A549 (cell line): ENCODE data around the gene CD3G. TPM values are rescaled to one million over a fixed set of nuclear protein-coding genes. Genes with fewer than 3 reads are reported as not detected.

ENCODE experiments used
- ATAC-seq, 2 experiments: fragments of 200-7000 bp in 1 of 2; fragments of >200 bp in 1 of 2; cut with Nextera tagmentation in 1 of 2; cut with Tn5 transposase in 1 of 2; 3 replicates each; pipeline versions ENCODE4 v1.8.0 to v1.9.1; 2018 to 2020; ENCODE audit warnings: mild to moderate bottlenecking in 1 of 2, moderate library complexity in 1 of 2
- CTCF ChIA-PET: fragments of 300-600 bp; sonication (Branson Sonifier 250); formaldehyde crosslinking; extraction: SDS; loops from one replicate; lab custom pipeline; 2021; ENCODE audit warnings: antibody characterized with exemption, inconsistent platforms; lab: Yijun Ruan, JAX
- POLR2A ChIA-PET: fragments of 350-600 bp; formaldehyde crosslinking; extraction: SDS; loops from one replicate; lab custom pipeline; 2021; ENCODE audit warnings: antibody characterized with exemption, inconsistent platforms; lab: Yijun Ruan, JAX
- DNase-seq, 2 experiments: peaks; one replicate each; pipeline versions ENCODE4 v3.0.0 to v3.0.0-alpha.2; 2011 to 2016; ENCODE audit warnings: low read depth in 1 of 2, low spot score in 1 of 2
- FAIRE-seq: peaks from 2 replicates; lab custom pipeline; 2011; peaks lifted over from hg19 to GRCh38; lab: Jason Lieb, UNC
- H3K27ac ChIP-seq, 2 experiments: fragments of >200 bp; sonication (Bioruptor Twin); formaldehyde crosslinking; 3 replicates each; pipeline ENCODE4 v1.5.1; 2016 to 2017
- H3K4me1 ChIP-seq: fragments of >200 bp; sonication (Bioruptor Twin); formaldehyde crosslinking; 3 replicates; pipeline ENCODE4 v1.6.1; 2016
- H3K4me2 ChIP-seq: fragments of >200 bp; sonication (Bioruptor Twin); formaldehyde crosslinking; 3 replicates; pipeline ENCODE4 v1.6.1; 2016
- H3K4me3 ChIP-seq: fragments of >200 bp; sonication (Bioruptor Twin); formaldehyde crosslinking; 3 replicates; pipeline ENCODE4 v1.5.1; 2016
- H3K9me3 ChIP-seq: fragments of >200 bp; sonication (Bioruptor Twin); formaldehyde crosslinking; 3 replicates; pipeline ENCODE4 v1.6.1; 2016
- BCL3 ChIP-seq: fragments of >200 bp; sonication (Bioruptor Twin); formaldehyde crosslinking; IDR thresholded peaks from 3 replicates; pipeline ENCODE4 v1.6.1; 2016
- CEBPB ChIP-seq, 2 experiments: fragments of >200 bp in 1 of 2; sonication (Bioruptor Twin) in 1 of 2; formaldehyde crosslinking in 1 of 2; IDR thresholded peaks; 2 replicates each; pipeline ENCODE4 v1.6.1; 2012 to 2016
- CHD2 ChIP-seq: fragments of 150-350 bp; IDR thresholded peaks from 2 replicates; pipeline ENCODE4 v1.6.1; 2014; ENCODE audit warnings: low read length; ENCODE audit not compliant: partially characterized antibody
- CHD4 ChIP-seq: fragments of 200-600 bp; sonication (generic); IDR thresholded peaks from 2 replicates; pipeline ENCODE4 v1.6.1; 2016; ENCODE audit warnings: antibody characterized with exemption, mild to moderate bottlenecking, borderline replicate concordance
- E2F6 ChIP-seq: IDR thresholded peaks from 2 replicates; pipeline ENCODE4 v1.6.1; 2012; ENCODE audit warnings: low read depth, borderline replicate concordance
- EHMT2 ChIP-seq: fragments of 200-600 bp; sonication (generic); IDR thresholded peaks from 2 replicates; pipeline ENCODE4 v1.6.1; 2016; ENCODE audit warnings: antibody characterized with exemption, low read depth, mild to moderate bottlenecking, moderate library complexity
- ELK1 ChIP-seq: fragments of 150-350 bp; IDR thresholded peaks from 2 replicates; pipeline ENCODE4 v1.6.1; 2014; ENCODE audit warnings: low read depth, mild to moderate bottlenecking, low read length
- EP300 ChIP-seq, 2 experiments: fragments of >200 bp; sonication (Bioruptor Twin); formaldehyde crosslinking; IDR thresholded peaks; 2 replicates in 1 of 2; 3 replicates in 1 of 2; pipeline ENCODE4 v1.6.1; 2016 to 2017
- FOSL2 ChIP-seq, 2 experiments: fragments of 450-650 bp in 1 of 2; fragments of >200 bp in 1 of 2; sonication (Bioruptor Twin) in 1 of 2; formaldehyde crosslinking; IDR thresholded peaks; 2 replicates each; pipeline versions ENCODE4 v1.5.0 to v1.6.1; 2016 to 2020; ENCODE audit warnings: mild to moderate bottlenecking in 1 of 2, moderate library complexity in 1 of 2
- HDAC2 ChIP-seq: fragments of 200-600 bp; sonication (generic); IDR thresholded peaks from 2 replicates; pipeline ENCODE4 v1.6.1; 2016
- HOXB13 ChIP-seq: fragments of 250-450 bp; sonication (Bioruptor Pico); IDR thresholded peaks from 2 replicates; pipeline ENCODE4 v1.5.0; 2020; ENCODE audit warnings: low read depth, mild to moderate bottlenecking, moderate library complexity
- JUN ChIP-seq, 2 experiments: fragments of >200 bp; sonication (Bioruptor Twin); formaldehyde crosslinking; IDR thresholded peaks; 2 replicates in 1 of 2; 3 replicates in 1 of 2; pipeline ENCODE4 v1.6.1; 2016 to 2017
- KDM1A ChIP-seq: fragments of 200-600 bp; sonication (generic); IDR thresholded peaks from 2 replicates; pipeline ENCODE4 v1.6.1; 2016; ENCODE audit warnings: low read depth, mild to moderate bottlenecking
- KDM5A ChIP-seq: fragments of 200-600 bp; sonication (generic); IDR thresholded peaks from 2 replicates; pipeline ENCODE4 v1.6.1; 2016; ENCODE audit warnings: antibody characterized with exemption, mild to moderate bottlenecking
- MAFK ChIP-seq: fragments of 450-650 bp; IDR thresholded peaks from 2 replicates; pipeline ENCODE4 v1.6.1; 2014; ENCODE audit not compliant: partially characterized antibody
- MAX ChIP-seq: IDR thresholded peaks from 2 replicates; pipeline ENCODE4 v1.6.1; 2012
- MYC ChIP-seq: IDR thresholded peaks from 2 replicates; pipeline ENCODE4 v1.6.1; 2012; ENCODE audit warnings: mild to moderate bottlenecking, inconsistent platforms, low read length, improper control_type of control experiment, borderline replicate concordance
- NFE2L2 ChIP-seq: fragments of 150-350 bp; conservative IDR thresholded peaks from 2 replicates; pipeline ENCODE4 v1.6.1; 2014; ENCODE audit warnings: low read length
- PHF8 ChIP-seq: fragments of 200-600 bp; sonication (generic); IDR thresholded peaks from 2 replicates; pipeline ENCODE4 v1.6.1; 2016; ENCODE audit warnings: low read depth, mild to moderate bottlenecking, antibody characterized with exemption, moderate library complexity, borderline replicate concordance
- POLR2A ChIP-seq: IDR thresholded peaks from 2 replicates; pipeline ENCODE4 v1.6.1; 2012; ENCODE audit warnings: mild to moderate bottlenecking, low read length
- RARB ChIP-seq: fragments of 250-450 bp; sonication (Bioruptor Pico); IDR thresholded peaks from 2 replicates; pipeline ENCODE4 v1.8.0; 2021; ENCODE audit warnings: mild to moderate bottlenecking, moderate library complexity
- TFCP2L1 ChIP-seq: fragments of 250-450 bp; sonication (Bioruptor Pico); IDR thresholded peaks from 2 replicates; pipeline ENCODE4 v1.5.0; 2021; ENCODE audit warnings: mild to moderate bottlenecking
- ZNF302 ChIP-seq: fragments of 250-450 bp; sonication (Bioruptor Pico); IDR thresholded peaks from 2 replicates; pipeline ENCODE4 v1.9.0; 2021; ENCODE audit warnings: inconsistent platforms, mild to moderate bottlenecking, moderate library complexity
- WGBS: methylation state at CpG from one replicate; pipeline ENCODE4 v1.1.6; 2017; ENCODE audit errors: missing lambda C conversion rate; 5-methylcytosine and 5-hydroxymethylcytosine counted together
- polyA plus RNA-seq, 4 experiments: library from polyadenylated mRNA; depleted of rRNA in 3 of 4; stranded (reverse); fragments of >200 nt; fragmentation: RNase III in 1 of 4; extraction: RNeasy Plus Mini Kit Qiagen cat#74134 plus additional on column Dnase treatment in 1 of 4; gene quantifications; 2 replicates in 3 of 4; 3 replicates in 1 of 4; pipeline ENCODE4 v1.2.3, GENCODE V29; 2011 to 2017
- TF ChIP-seq, protein P1 (sequence below): fragments of 250-450 bp; sonication (Bioruptor Pico); IDR thresholded peaks from 2 replicates; pipeline ENCODE4 v1.5.0; 2021; ENCODE audit warnings: mild to moderate bottlenecking, moderate library complexity, borderline replicate concordance
- TF ChIP-seq, protein P2 (sequence below): fragments of >200 bp; sonication (Bioruptor Twin); formaldehyde crosslinking; IDR thresholded peaks from 2 replicates; pipeline ENCODE4 v1.6.1; 2016

CD3G gene
- polyA plus RNA-seq, 2 of the 4 experiments (the other 2 are of a cell fraction), result not detected

- no peaks in the 10 kb centered on the region for H3K9me3 ChIP-seq
- H3K4me1 ChIP-seq, result peaks cover 5% of the 10 kb centered on the region; the same call in 1 of the 3 replicates
- H3K27ac ChIP-seq, result peak within 1 kb of the TSS; percentile 70 to 86
- DNase-seq (peak; percentile 57 to 93), FAIRE-seq (no peak), ATAC-seq (peak; percentile 90 to 96)
- H3K4me2 ChIP-seq, result peak within 1 kb of the TSS; percentile 99
- ChIA-PET CTCF (no interaction called here), POLR2A (interaction anchor here (1.0 kb wide), 1 partner anchor 18 kb away, joined by 3 read pairs; no protein-coding TSS in a partner anchor)
- H3K4me3 ChIP-seq, result peak within 1 kb of the TSS; percentile 87
- 0 out of 2 replicates have a peak, but pooled peaks have one; percentile 38 for TF ChIP-seq MYC
- TF ChIP-seq, protein P1, sequence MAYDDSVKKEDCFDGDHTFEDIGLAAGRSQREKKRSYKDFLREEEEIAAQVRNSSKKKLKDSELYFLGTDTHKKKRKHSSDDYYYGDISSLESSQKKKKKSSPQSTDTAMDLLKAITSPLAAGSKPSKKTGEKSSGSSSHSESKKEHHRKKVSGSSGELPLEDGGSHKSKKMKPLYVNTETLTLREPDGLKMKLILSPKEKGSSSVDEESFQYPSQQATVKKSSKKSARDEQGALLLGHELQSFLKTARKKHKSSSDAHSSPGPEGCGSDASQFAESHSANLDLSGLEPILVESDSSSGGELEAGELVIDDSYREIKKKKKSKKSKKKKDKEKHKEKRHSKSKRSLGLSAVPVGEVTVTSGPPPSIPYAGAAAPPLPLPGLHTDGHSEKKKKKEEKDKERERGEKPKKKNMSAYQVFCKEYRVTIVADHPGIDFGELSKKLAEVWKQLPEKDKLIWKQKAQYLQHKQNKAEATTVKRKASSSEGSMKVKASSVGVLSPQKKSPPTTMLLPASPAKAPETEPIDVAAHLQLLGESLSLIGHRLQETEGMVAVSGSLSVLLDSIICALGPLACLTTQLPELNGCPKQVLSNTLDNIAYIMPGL (CRISPR knock-in tag), result no peak
- TF ChIP-seq HOXB13 (CRISPR knock-in tag), result no peak
- TF ChIP-seq HDAC2, result 0 out of 2 replicates have a peak, but pooled peaks have one; percentile 37
- TF ChIP-seq JUN (IDR thresholded peaks at IDR 0.05), result peak in 1 of 2 experiments; percentile 58; a peak in 1 of 5 replicates
- TF ChIP-seq PHF8, result peak; percentile 77
- TF ChIP-seq, protein P2, sequence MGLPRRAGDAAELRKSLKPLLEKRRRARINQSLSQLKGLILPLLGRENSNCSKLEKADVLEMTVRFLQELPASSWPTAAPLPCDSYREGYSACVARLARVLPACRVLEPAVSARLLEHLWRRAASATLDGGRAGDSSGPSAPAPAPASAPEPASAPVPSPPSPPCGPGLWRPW, result no peak
- TF ChIP-seq KDM1A, result 0 out of 2 replicates have a peak, but pooled peaks have one; percentile 42
- TF ChIP-seq MAFK, result no peak
- no peak for TF ChIP-seq CEBPB (IDR thresholded peaks at IDR 0.05)
- TF ChIP-seq MAX, result peak; percentile 80
- TF ChIP-seq FOSL2 (IDR thresholded peaks at IDR 0.05), result no peak
- TF ChIP-seq FOSL2 (CRISPR knock-in tag; IDR thresholded peaks at IDR 0.05), result peak; percentile 21; the same call in 1 of the 2 replicates
- TF ChIP-seq CHD4, result peak; percentile 99
- peak; percentile 67; the same call in 1 of the 3 replicates for TF ChIP-seq BCL3
- TF ChIP-seq TFCP2L1 (CRISPR knock-in tag), result no peak
- peak; percentile 66 for TF ChIP-seq POLR2A
- 7% methylated on average over 27 of the region's 33 CpGs for WGBS
Measured at GRCh38 chr11:118359295-118359958, 15.3 kb downstream of the CD3G start, which contains the start of gene UBE4A. Gene UBE4A, plus strand, starts transcription at chr11:118359600. Its CDS starts 5,481 bp downstream, at chr11:118365081.

DNA sequence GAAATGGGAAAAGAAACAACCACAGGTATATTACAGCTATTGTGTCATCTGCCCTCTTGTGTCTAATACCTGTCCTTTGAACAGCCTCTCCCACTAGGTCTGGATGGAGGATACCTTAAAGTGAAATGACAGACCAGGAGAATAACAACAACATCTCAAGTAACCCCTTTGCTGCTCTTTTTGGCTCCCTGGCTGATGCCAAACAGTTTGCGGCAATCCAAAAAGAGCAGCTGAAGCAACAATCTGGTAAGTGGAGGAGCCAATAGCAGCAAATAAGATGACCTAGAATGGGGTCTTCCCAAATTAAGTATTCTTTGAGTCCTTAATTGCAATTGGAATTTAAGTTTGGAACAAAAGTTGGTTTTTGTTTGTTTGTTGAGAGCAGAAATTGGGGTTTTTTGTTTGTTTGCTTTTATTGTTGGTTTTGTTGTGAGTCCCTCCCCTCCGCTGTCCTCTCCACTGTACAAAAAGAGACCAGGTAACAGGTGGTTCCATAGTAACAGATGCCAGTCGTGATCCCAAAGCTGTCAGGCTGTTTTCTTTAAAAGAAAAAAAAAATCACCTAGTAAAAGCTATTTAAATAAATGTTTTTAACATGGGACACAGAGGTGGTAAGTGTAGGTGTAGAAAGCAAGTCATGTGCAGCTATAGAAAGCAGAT is 20.9 kb downstream of the CD3G start:
- no peak for FAIRE-seq
- no peak for DNase-seq
- TF ChIP-seq ZNF302 (no peak), CHD2 (no peak), ELK1 (no peak), FOSL2 (IDR thresholded peaks at IDR 0.05) (no peak), FOSL2 (CRISPR knock-in tag; IDR thresholded peaks at IDR 0.05) (no peak), NFE2L2 (no peak), RARB (CRISPR knock-in tag) (no peak), KDM5A (no peak), EP300 (IDR thresholded peaks at IDR 0.05) (no peak), EHMT2 (no peak), E2F6 (no peak)
- Histone ChIP-seq H3K9me3 (no peaks in the 10 kb centered on the region), H3K4me1 (peaks cover 5% of the 10 kb centered on the region; the same call in 1 of the 3 replicates), H3K27ac (no peak overlapping the region), H3K4me2 (no peak overlapping the region), H3K4me3 (no peak overlapping the region)
- WGBS, result 92% methylated on average over 3 of the region's 3 CpGs
- ChIA-PET POLR2A (no interaction called here), CTCF (interaction anchor here (1.4 kb wide), 1 partner anchor 17 kb away, joined by 3 read pairs; no protein-coding TSS in a partner anchor)
- no peak for ATAC-seq
